T-cell (primary cell): Measurements from ENCODE around the gene SMAD6. TPM values are rescaled to one million over a fixed set of nuclear protein-coding genes. Genes with fewer than 3 reads are reported as not detected.

Experiments used
- ATAC-seq, 4 experiments: fragments of 200-7000 bp in 3 of 4; fragments of 150-1000 bp in 1 of 4; cut with Tn5 transposase; replicated peaks in 1 of 4; 1 replicate in 3 of 4; 2 replicates in 1 of 4; pipeline ENCODE4 v1.10.0; 2021; ENCODE audit warnings: moderate library complexity in 3 of 4, mild to moderate bottlenecking in 2 of 4, moderate number of reproducible peaks in 1 of 4
- CTCF ChIA-PET, 2 donors: fragments of 300-600 bp; sonication (Branson Sonifier 250); formaldehyde crosslinking; loops; one replicate each; lab custom pipeline; 2022; ENCODE audit warnings: antibody characterized with exemption in 2 of 2; lab: Charles Lee
- POLR2A ChIA-PET, 2 donors: fragments of 300-600 bp; sonication (Branson Sonifier 250); formaldehyde crosslinking; loops; one replicate each; lab custom pipeline; 2022; ENCODE audit warnings: antibody characterized with exemption in 2 of 2; lab: Charles Lee
- DNase-seq, 35 experiments: peaks; one replicate each; pipeline versions ENCODE4 v3.0.0 to v3.0.0-alpha.2; 2013 to 2023
- H3K27ac ChIP-seq: one replicate; pipeline ENCODE4 v1.5.1; 2013; ENCODE audit warnings: low read length
- H3K27me3 ChIP-seq, 2 experiments: replicated peaks in 1 of 2; 1 replicate in 1 of 2; 2 replicates in 1 of 2; pipeline versions ENCODE4 v1.6.1 to v1.7.0; 2013; ENCODE audit warnings: low read length in 1 of 2, mixed read lengths in 1 of 2; ENCODE audit not compliant: control insufficient read depth in 2 of 2, insufficient read depth in 2 of 2; ENCODE audit errors: extremely low read depth in 1 of 2
- H3K36me3 ChIP-seq, 2 donors: 1 replicate in 1 of 2; 2 replicates in 1 of 2; pipeline versions ENCODE4 v1.6.1 to v1.7.0; 2013; ENCODE audit warnings: low read length in 1 of 2; ENCODE audit not compliant: control insufficient read depth in 2 of 2, insufficient read depth in 1 of 2; ENCODE audit errors: extremely low read depth in 1 of 2
- H3K4me1 ChIP-seq, 2 experiments: 1 replicate in 1 of 2; 2 replicates in 1 of 2; pipeline versions ENCODE4 v1.6.1 to v1.7.0; 2013; ENCODE audit warnings: low read length in 2 of 2, mixed read lengths in 1 of 2; ENCODE audit not compliant: insufficient read depth in 2 of 2, control insufficient read depth in 1 of 2; ENCODE audit errors: extremely low read depth in 1 of 2
- H3K4me3 ChIP-seq, 2 donors: 1 replicate in 1 of 2; 2 replicates in 1 of 2; pipeline versions ENCODE4 v1.5.1 to v1.7.0; 2013; ENCODE audit warnings: mild to moderate bottlenecking in 2 of 2, low read length in 1 of 2, moderate library complexity in 1 of 2; ENCODE audit not compliant: control insufficient read depth in 1 of 2; ENCODE audit errors: extremely low read depth in 1 of 2
- H3K9me3 ChIP-seq: 2 replicates; pipeline ENCODE4 v1.7.0; 2013
- H3K27ac Mint-ChIP-seq, 2 donors: one replicate each; pipeline ENCODE4 v1.8.0; 2020 to 2021; ENCODE audit warnings: mild to moderate bottlenecking in 2 of 2, mixed read lengths in 2 of 2
- H3K27me3 Mint-ChIP-seq, 2 donors: one replicate each; pipeline ENCODE4 v1.8.0; 2021 to 2022; ENCODE audit warnings: mixed read lengths in 2 of 2
- H3K36me3 Mint-ChIP-seq: one replicate; pipeline ENCODE4 v1.8.0; 2021; ENCODE audit warnings: mixed read lengths
- H3K4me1 Mint-ChIP-seq, 3 donors: one replicate each; pipeline ENCODE4 v1.8.0; 2020 to 2022; ENCODE audit warnings: mixed read lengths in 3 of 3, mild to moderate bottlenecking in 1 of 3
- H3K4me3 Mint-ChIP-seq, 3 donors: one replicate each; pipeline ENCODE4 v1.8.0; 2020 to 2022; ENCODE audit warnings: mild to moderate bottlenecking in 3 of 3, mixed read lengths in 3 of 3, moderate library complexity in 3 of 3
- H3K9me3 Mint-ChIP-seq, 3 donors: one replicate each; pipeline ENCODE4 v1.8.0; 2020 to 2022; ENCODE audit warnings: mixed read lengths in 3 of 3
- WGBS: methylation state at CpG from one replicate; pipeline ENCODE4 v1.1.5; 2013; ENCODE audit warnings: missing lambda C conversion rate; ENCODE audit not compliant: insufficient coverage; 5-methylcytosine and 5-hydroxymethylcytosine counted together
- total RNA-seq, 35 experiments: library from RNA in 6 of 35; stranded (reverse) in 6 of 35; fragments of 120-200 nt in 1 of 35; gene quantifications; one replicate each; pipeline versions ENCODE4 v1.2.1 to v1.2.4 and lab custom pipeline; 2013 to 2026

Gene SMAD6
- total RNA-seq, 5 donors from 2014 or later (not counting 1 experiment from before 2014, with no cell fraction given) = 0.13 to 0.55 (median 0.33) TPM

GRCh38 chr15:66772604-66773128, 70.6 kb downstream of the SMAD6 start:
- H3K9me3 ChIP-seq = no peaks in the 10 kb centered on the region
- H3K4me3 Mint-ChIP-seq = no peak overlapping the region
- H3K27me3 ChIP-seq = peaks cover 0 to 21% of the 10 kb centered on the region in 2 experiments
- ChIA-PET POLR2A (no interaction called here), CTCF (no interaction called here)
- DNase-seq = no peak
- no peak overlapping the region for H3K27ac ChIP-seq
- no peaks in the 10 kb centered on the region for H3K36me3 Mint-ChIP-seq
- WGBS = 97% methylated on average over 3 of the region's 7 CpGs
- no peaks in the 10 kb centered on the region for H3K9me3 Mint-ChIP-seq
- no peaks in the 10 kb centered on the region for H3K4me1 Mint-ChIP-seq
- no peaks in the 10 kb centered on the region for H3K36me3 ChIP-seq
- no peaks in the 10 kb centered on the region for H3K4me1 ChIP-seq
- H3K27me3 Mint-ChIP-seq = no peaks in the 10 kb centered on the region
- no peak overlapping the region for H3K27ac Mint-ChIP-seq
- no peak overlapping the region for H3K4me3 ChIP-seq
- ATAC-seq = no peak

- WGBS = 68% methylated on average over 6 of the region's 12 CpGs
- Mint-ChIP-seq H3K27me3 (no peaks in the 10 kb centered on the region), H3K27ac (no peak overlapping the region), H3K36me3 (no peaks in the 10 kb centered on the region), H3K4me1 (no peaks in the 10 kb centered on the region), H3K4me3 (no peak overlapping the region), H3K9me3 (no peaks in the 10 kb centered on the region)
- H3K4me3 ChIP-seq = no peak overlapping the region
- ChIA-PET CTCF (interaction anchor here in 1 of 2 donors (2.1 kb wide), 1 partner anchor 155 kb away, joined by 7 read pairs; no protein-coding TSS in a partner anchor), POLR2A (interaction anchor here in 1 of 2 donors (0.6 kb wide), 1 partner anchor 144 kb away, joined by 3 read pairs; no protein-coding TSS in a partner anchor)
- no peaks in the 10 kb centered on the region for H3K9me3 ChIP-seq
- H3K27me3 ChIP-seq = peaks cover 0 to 21% of the 10 kb centered on the region in 2 experiments
- ATAC-seq (no peak), DNase-seq (no peak)
- H3K36me3 ChIP-seq = no peaks in the 10 kb centered on the region
- no peak overlapping the region for H3K27ac ChIP-seq
- no peaks in the 10 kb centered on the region for H3K4me1 ChIP-seq
Measured at GRCh38 chr15:66773129-66773873, 71.3 kb downstream of the SMAD6 start.

GRCh38 chr15:66774001-66774814, 72.2 kb downstream of the SMAD6 start:
- ChIA-PET POLR2A (interaction anchor here in 1 of 2 donors (0.6 kb wide), 1 partner anchor 145 kb away, joined by 3 read pairs; no protein-coding TSS in a partner anchor), CTCF (interaction anchor here in 1 of 2 donors (2.1 kb wide), 1 partner anchor 156 kb away, joined by 7 read pairs; no protein-coding TSS in a partner anchor)
- H3K4me3 ChIP-seq = no peak overlapping the region
- peak; percentile 55 to 79 (median 73) for ATAC-seq
- Mint-ChIP-seq H3K4me1 (no peaks in the 10 kb centered on the region), H3K27me3 (no peaks in the 10 kb centered on the region), H3K4me3 (no peak overlapping the region), H3K27ac (no peak overlapping the region), H3K9me3 (no peaks in the 10 kb centered on the region), H3K36me3 (no peaks in the 10 kb centered on the region)
- H3K27me3 ChIP-seq = peaks cover 0 to 15% of the 10 kb centered on the region in 2 experiments
- no peaks in the 10 kb centered on the region for H3K9me3 ChIP-seq
- no peaks in the 10 kb centered on the region for H3K4me1 ChIP-seq
- no peak overlapping the region for H3K27ac ChIP-seq
- DNase-seq = peak in 31 of 35 experiments; percentile 9 to 62 (median 39)
- 70% methylated on average over 19 of the region's 19 CpGs for WGBS
- H3K36me3 ChIP-seq = no peaks in the 10 kb centered on the region

- 86% methylated on average over 10 of the region's 18 CpGs for WGBS
- H3K4me3 ChIP-seq = no peak overlapping the region
- no peak overlapping the region for H3K27ac ChIP-seq
- no peaks in the 10 kb centered on the region for H3K9me3 Mint-ChIP-seq
- no peak overlapping the region for H3K4me3 Mint-ChIP-seq
- no peaks in the 10 kb centered on the region for H3K36me3 Mint-ChIP-seq
- no peak overlapping the region for H3K27ac Mint-ChIP-seq
- DNase-seq (no peak), ATAC-seq (no peak)
- no peaks in the 10 kb centered on the region for H3K4me1 ChIP-seq
- H3K4me1 Mint-ChIP-seq = no peaks in the 10 kb centered on the region
- POLR2A ChIA-PET = no interaction called here
- H3K27me3 Mint-ChIP-seq = no peaks in the 10 kb centered on the region
- no peaks in the 10 kb centered on the region for H3K9me3 ChIP-seq
- H3K27me3 ChIP-seq = peaks cover 0 to 15% of the 10 kb centered on the region in 2 experiments
- H3K36me3 ChIP-seq = no peaks in the 10 kb centered on the region
- CTCF ChIA-PET = interaction anchor here in 1 of 2 donors (0.7 to 2.1 kb wide), 2 partner anchors 156 to 157 kb away, joined by 3 to 7 read pairs; no protein-coding TSS in a partner anchor
Measured at GRCh38 chr15:66775127-66776105, 73.4 kb downstream of the SMAD6 start.

GRCh38 chr15:66777054-66777453, 75.0 kb downstream of the SMAD6 start:
- H3K4me1 Mint-ChIP-seq = no peaks in the 10 kb centered on the region
- H3K27me3 ChIP-seq = peaks cover 0 to 7% of the 10 kb centered on the region in 2 experiments
- H3K9me3 ChIP-seq = no peaks in the 10 kb centered on the region
- WGBS = 56% methylated on average over 3 of the region's 6 CpGs
- ChIA-PET CTCF (no interaction called here), POLR2A (no interaction called here)
- no peaks in the 10 kb centered on the region for H3K36me3 ChIP-seq
- DNase-seq (no peak), ATAC-seq (no peak)
- H3K36me3 Mint-ChIP-seq = no peaks in the 10 kb centered on the region
- no peak overlapping the region for H3K4me3 Mint-ChIP-seq
- no peak overlapping the region for H3K27ac Mint-ChIP-seq
- no peaks in the 10 kb centered on the region for H3K27me3 Mint-ChIP-seq
- H3K4me3 ChIP-seq = no peak overlapping the region
- H3K27ac ChIP-seq = no peak overlapping the region
- H3K9me3 Mint-ChIP-seq = no peaks in the 10 kb centered on the region
- H3K4me1 ChIP-seq = no peaks in the 10 kb centered on the region
